Measurements from ENCODE around the gene LHPP.

DNA sequence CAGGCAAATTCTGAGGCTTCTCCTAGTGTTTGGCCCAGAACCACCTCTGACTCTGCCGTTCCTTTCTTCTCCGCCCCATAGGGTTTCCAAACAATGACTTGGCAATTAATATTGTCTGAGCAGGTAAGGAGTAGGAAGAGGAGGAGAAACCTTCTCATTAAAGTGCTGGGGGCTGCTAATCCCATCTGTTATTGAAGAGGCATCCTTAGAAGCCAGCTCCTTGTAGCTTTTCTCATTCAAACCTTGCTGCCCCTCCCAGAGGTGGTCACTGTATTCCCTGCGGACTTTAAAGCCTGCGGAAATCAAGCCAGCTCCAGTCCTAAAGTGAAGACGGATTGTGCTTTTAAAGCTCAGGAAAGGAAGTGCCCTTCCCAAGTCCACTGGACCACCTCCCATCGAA, 10.3 kb upstream of the LHPP start:
- TF ChIP-seq, protein P1, sequence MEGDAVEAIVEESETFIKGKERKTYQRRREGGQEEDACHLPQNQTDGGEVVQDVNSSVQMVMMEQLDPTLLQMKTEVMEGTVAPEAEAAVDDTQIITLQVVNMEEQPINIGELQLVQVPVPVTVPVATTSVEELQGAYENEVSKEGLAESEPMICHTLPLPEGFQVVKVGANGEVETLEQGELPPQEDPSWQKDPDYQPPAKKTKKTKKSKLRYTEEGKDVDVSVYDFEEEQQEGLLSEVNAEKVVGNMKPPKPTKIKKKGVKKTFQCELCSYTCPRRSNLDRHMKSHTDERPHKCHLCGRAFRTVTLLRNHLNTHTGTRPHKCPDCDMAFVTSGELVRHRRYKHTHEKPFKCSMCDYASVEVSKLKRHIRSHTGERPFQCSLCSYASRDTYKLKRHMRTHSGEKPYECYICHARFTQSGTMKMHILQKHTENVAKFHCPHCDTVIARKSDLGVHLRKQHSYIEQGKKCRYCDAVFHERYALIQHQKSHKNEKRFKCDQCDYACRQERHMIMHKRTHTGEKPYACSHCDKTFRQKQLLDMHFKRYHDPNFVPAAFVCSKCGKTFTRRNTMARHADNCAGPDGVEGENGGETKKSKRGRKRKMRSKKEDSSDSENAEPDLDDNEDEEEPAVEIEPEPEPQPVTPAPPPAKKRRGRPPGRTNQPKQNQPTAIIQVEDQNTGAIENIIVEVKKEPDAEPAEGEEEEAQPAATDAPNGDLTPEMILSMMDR (IDR thresholded peaks at IDR 0.05), result no peak
- TF ChIP-seq POLR2A (IDR thresholded peaks at IDR 0.05), result no peak

All from heart left ventricle (tissue), 13 donors.